HepG2 (cell line): Measurements from ENCODE around the gene APBA3.

ENCODE experiments used
- ARHGAP35 ChIP-seq: sonication (generic); formaldehyde crosslinking; IDR thresholded peaks from 2 replicates; pipeline ENCODE4 v1.9.0; 2022; ENCODE audit warnings: mild to moderate bottlenecking, inconsistent platforms, moderate library complexity, missing genetic modification reagents, borderline replicate concordance
- CEBPB ChIP-seq: IDR thresholded peaks from 2 replicates; pipeline ENCODE4 v1.6.1; 2011; ENCODE audit warnings: low read depth, low read length, improper control_type of control experiment, borderline replicate concordance
- CTCF ChIP-seq: sonication (generic); formaldehyde crosslinking; IDR thresholded peaks from 2 replicates; pipeline ENCODE4 v1.5.0; 2020; ENCODE audit warnings: mild to moderate bottlenecking, missing genetic modification reagents, moderate library complexity
- ELF1 ChIP-seq: sonication (generic); formaldehyde crosslinking; IDR thresholded peaks from 2 replicates; pipeline ENCODE4 v1.4.0; 2020; ENCODE audit warnings: missing genetic modification reagents
- EP300 ChIP-seq, 3 experiments: sonication (generic) in 1 of 3; formaldehyde crosslinking in 1 of 3; IDR thresholded peaks; 2 replicates each; pipeline versions ENCODE4 v1.5.1 to v1.6.1; 2011 to 2020; ENCODE audit warnings: low read depth in 2 of 3, low read length in 2 of 3, borderline replicate concordance in 1 of 3, improper control_type of control experiment in 1 of 3, mild to moderate bottlenecking in 1 of 3, missing genetic modification reagents in 1 of 3, moderate library complexity in 1 of 3
- KDM5A ChIP-seq: fragments of 200-600 bp; sonication (generic); IDR thresholded peaks from 2 replicates; pipeline ENCODE4 v1.7.0; 2018; ENCODE audit warnings: antibody characterized with exemption, mild to moderate bottlenecking, low read length, borderline replicate concordance
- NBN ChIP-seq: fragments of 450-650 bp; conservative IDR thresholded peaks from 2 replicates; pipeline ENCODE4 v1.6.1; 2017
- PHF21A ChIP-seq: sonication (generic); formaldehyde crosslinking; IDR thresholded peaks from 2 replicates; pipeline ENCODE4 v1.5.0; 2020; ENCODE audit warnings: mild to moderate bottlenecking, missing genetic modification reagents
- ZBTB40 ChIP-seq, 2 experiments: fragments of 450-650 bp in 1 of 2; sonication (generic) in 1 of 2; formaldehyde crosslinking in 1 of 2; IDR thresholded peaks; 2 replicates each; pipeline versions ENCODE4 v1.6.1 to v1.8.0; 2016 to 2022; ENCODE audit warnings: antibody characterized with exemption in 1 of 2, mild to moderate bottlenecking in 1 of 2, missing genetic modification reagents in 1 of 2
- ZFP41 ChIP-seq: sonication (generic); formaldehyde crosslinking; IDR thresholded peaks from 2 replicates; pipeline ENCODE4 v1.4.0; 2020; ENCODE audit warnings: mild to moderate bottlenecking, missing genetic modification reagents, borderline replicate concordance
- ZKSCAN1 ChIP-seq: fragments of 150-350 bp; IDR thresholded peaks from 2 replicates; pipeline ENCODE4 v1.6.1; 2014; ENCODE audit warnings: low read length
- ZKSCAN5 ChIP-seq: sonication (generic); formaldehyde crosslinking; IDR thresholded peaks from 2 replicates; pipeline ENCODE4 v1.5.1; 2020; ENCODE audit warnings: mild to moderate bottlenecking, missing genetic modification reagents
- ZNF282 ChIP-seq: fragments of 450-650 bp; IDR thresholded peaks from 2 replicates; pipeline ENCODE4 v1.6.1; 2018; ENCODE audit not compliant: partially characterized antibody

- TF ChIP-seq CTCF (no peak), ZNF282 (no peak), ZKSCAN5 (CRISPR knock-in tag) (no peak), ARHGAP35 (no peak), ZBTB40 (IDR thresholded peaks at IDR 0.05) (no peak), ZBTB40 (CRISPR knock-in tag; IDR thresholded peaks at IDR 0.05) (no peak), NBN (no peak), PHF21A (no peak), CEBPB (no peak), KDM5A (no peak), ZFP41 (CRISPR knock-in tag) (no peak), ZKSCAN1 (no peak), ELF1 (no peak), EP300 (IDR thresholded peaks at IDR 0.05; ENCODE audit: low read depth in 2 of 2, low read length in 2 of 2) (no peak), EP300 (CRISPR knock-in tag; IDR thresholded peaks at IDR 0.05; ENCODE audit: borderline replicate concordance) (no peak)
These were observed 38.9 kb downstream of the APBA3 start for GRCh38 chr19:3722443-3723109.
